Osteocyte (in vitro differentiated cells): Measurements from ENCODE around the gene ANKS1A. TPM values are rescaled to one million over a fixed set of nuclear protein-coding genes. Genes with fewer than 3 reads are reported as not detected.

ENCODE experiments used
- DNase-seq: peaks from one replicate; pipeline ENCODE4 v3.0.0; 2021; ENCODE audit warnings: mixed read lengths; ENCODE audit not compliant: unreplicated experiment; ENCODE audit errors: extremely low spot score
- H3K27ac Mint-ChIP-seq: one replicate; pipeline ENCODE4 v1.8.0; 2021; ENCODE audit warnings: mild to moderate bottlenecking, mixed read lengths; ENCODE audit not compliant: unreplicated experiment
- H3K27me3 Mint-ChIP-seq: one replicate; pipeline ENCODE4 v1.8.0; 2021; ENCODE audit warnings: mixed read lengths; ENCODE audit not compliant: unreplicated experiment
- H3K36me3 Mint-ChIP-seq: one replicate; pipeline ENCODE4 v1.8.0; 2021; ENCODE audit warnings: mixed read lengths; ENCODE audit not compliant: unreplicated experiment
- H3K4me1 Mint-ChIP-seq: one replicate; pipeline ENCODE4 v1.8.0; 2021; ENCODE audit warnings: mixed read lengths; ENCODE audit not compliant: unreplicated experiment
- H3K4me3 Mint-ChIP-seq: one replicate; pipeline ENCODE4 v1.8.0; 2021; ENCODE audit warnings: mild to moderate bottlenecking, moderate library complexity, mixed read lengths; ENCODE audit not compliant: unreplicated experiment
- H3K9me3 Mint-ChIP-seq: one replicate; pipeline ENCODE4 v1.8.0; 2021; ENCODE audit warnings: mixed read lengths; ENCODE audit not compliant: unreplicated experiment
- CTCF ChIP-seq: fragments of 200-600 bp; sonication (generic); IDR thresholded peaks from 2 replicates; pipeline ENCODE4 v1.5.0; 2021; ENCODE audit warnings: antibody characterized with exemption, mild to moderate bottlenecking, moderate library complexity
- total RNA-seq: library from RNA; stranded (reverse); gene quantifications from 2 replicates; pipeline ENCODE4 v1.2.1, GENCODE V29; 2021

Gene ANKS1A
- total RNA-seq, 1 donor from 2014 or later: 15.5 TPM

- Mint-ChIP-seq H3K36me3 (peaks cover 5% of the 10 kb centered on the region), H3K27ac (peak overlapping the region; percentile 50), H3K27me3 (no peaks in the 10 kb centered on the region), H3K4me1 (peaks cover 14% of the 10 kb centered on the region), H3K9me3 (no peaks in the 10 kb centered on the region), H3K4me3 (no peak overlapping the region)
- no peak for DNase-seq
- no peak for TF ChIP-seq CTCF
These were observed 163.0 kb downstream of the ANKS1A start for GRCh38 chr6:35051997-35052583.

GRCh38 chr6:35052694-35053565 is 163.9 kb downstream of the ANKS1A start:
- peaks cover 5% of the 10 kb centered on the region for H3K36me3 Mint-ChIP-seq
- H3K4me1 Mint-ChIP-seq: peaks cover 14% of the 10 kb centered on the region
- TF ChIP-seq CTCF: no peak
- no peaks in the 10 kb centered on the region for H3K27me3 Mint-ChIP-seq
- peak overlapping the region; percentile 75 for H3K27ac Mint-ChIP-seq
- H3K4me3 Mint-ChIP-seq: no peak overlapping the region
- DNase-seq: no peak
- H3K9me3 Mint-ChIP-seq: no peaks in the 10 kb centered on the region

- Mint-ChIP-seq H3K27ac (peak overlapping the region; percentile 75), H3K4me1 (peaks cover 14% of the 10 kb centered on the region), H3K36me3 (peaks cover 7% of the 10 kb centered on the region), H3K4me3 (no peak overlapping the region), H3K27me3 (no peaks in the 10 kb centered on the region), H3K9me3 (no peaks in the 10 kb centered on the region)
- no peak for DNase-seq
- no peak for TF ChIP-seq CTCF
These were observed 164.6 kb downstream of the ANKS1A start for GRCh38 chr6:35053701-35054100.

- no peaks in the 10 kb centered on the region for H3K9me3 Mint-ChIP-seq
- no peak overlapping the region for H3K27ac Mint-ChIP-seq
- H3K4me3 Mint-ChIP-seq: no peak overlapping the region
- peaks cover 14% of the 10 kb centered on the region for H3K4me1 Mint-ChIP-seq
- H3K27me3 Mint-ChIP-seq: no peaks in the 10 kb centered on the region
- peaks cover 8% of the 10 kb centered on the region for H3K36me3 Mint-ChIP-seq
- no peak for DNase-seq
- TF ChIP-seq CTCF: no peak
These were observed 165.2 kb downstream of the ANKS1A start for GRCh38 chr6:35054106-35054742.

GRCh38 chr6:35054743-35055130 is 165.7 kb downstream of the ANKS1A start:
- Mint-ChIP-seq H3K27me3 (no peaks in the 10 kb centered on the region), H3K36me3 (peaks cover 10% of the 10 kb centered on the region), H3K4me3 (no peak overlapping the region), H3K9me3 (no peaks in the 10 kb centered on the region), H3K27ac (no peak overlapping the region), H3K4me1 (peaks cover 14% of the 10 kb centered on the region)
- TF ChIP-seq CTCF: no peak
- DNase-seq: no peak
